Calu3 (cell line): ENCODE measurements around the gene ENPP1. TPM values are rescaled to one million over a fixed set of nuclear protein-coding genes. Genes with fewer than 3 reads are reported as not detected.

Source experiments
- BruUV-seq: library from RNA; stranded (reverse); fragments of 400-500 nt; replicated peaks from 2 replicates; lab custom pipeline; 2021; lab: Mats Ljungman, UMichigan
- CTCF ChIA-PET: fragments of 300-600 bp; sonication (Branson Sonifier 250); formaldehyde crosslinking; loops from one replicate; lab custom pipeline; 2022; ENCODE audit warnings: antibody characterized with exemption; lab: Charles Lee
- DNase-seq: peaks from one replicate; pipeline ENCODE4 v3.0.0; 2022
- H3K27ac Mint-ChIP-seq: one replicate; pipeline ENCODE4 v1.8.0; 2022; ENCODE audit warnings: mixed read lengths; ENCODE audit not compliant: unreplicated experiment
- H3K27me3 Mint-ChIP-seq: one replicate; pipeline ENCODE4 v1.8.0; 2022; ENCODE audit warnings: mixed read lengths; ENCODE audit not compliant: unreplicated experiment
- H3K36me3 Mint-ChIP-seq: one replicate; pipeline ENCODE4 v1.8.0; 2022; ENCODE audit warnings: mild to moderate bottlenecking, moderate library complexity, mixed read lengths; ENCODE audit not compliant: insufficient read depth, unreplicated experiment
- H3K4me1 Mint-ChIP-seq: one replicate; pipeline ENCODE4 v1.8.0; 2022; ENCODE audit warnings: mild to moderate bottlenecking, low read depth, mixed read lengths; ENCODE audit not compliant: unreplicated experiment
- H3K4me3 Mint-ChIP-seq: one replicate; pipeline ENCODE4 v1.8.0; 2022; ENCODE audit warnings: mild to moderate bottlenecking, low read depth, moderate library complexity, mixed read lengths; ENCODE audit not compliant: unreplicated experiment
- H3K9me3 Mint-ChIP-seq: one replicate; pipeline ENCODE4 v1.8.0; 2022; ENCODE audit warnings: low read depth, mixed read lengths; ENCODE audit not compliant: unreplicated experiment
- intact Hi-C: fragments of 100-400 bp; cut with micrococcal nuclease; formaldehyde crosslinking; loops from one replicate; pipeline ENCODE4 v1.10.0; 2022; ENCODE audit not compliant: unreplicated experiment
- total RNA-seq: library from RNA; stranded (reverse); gene quantifications from 2 replicates; pipeline ENCODE4 v1.2.3, GENCODE V29; 2022
- TF ChIP-seq, protein P1 (sequence below): fragments of 200-600 bp; IDR thresholded peaks from one replicate; pipeline ENCODE4 v1.8.0; 2022; ENCODE audit warnings: antibody characterized with exemption; ENCODE audit not compliant: unreplicated experiment

The ENPP1 gene
- total RNA-seq, 1 experiment from 2014 or later: 7.7 TPM

DNA sequence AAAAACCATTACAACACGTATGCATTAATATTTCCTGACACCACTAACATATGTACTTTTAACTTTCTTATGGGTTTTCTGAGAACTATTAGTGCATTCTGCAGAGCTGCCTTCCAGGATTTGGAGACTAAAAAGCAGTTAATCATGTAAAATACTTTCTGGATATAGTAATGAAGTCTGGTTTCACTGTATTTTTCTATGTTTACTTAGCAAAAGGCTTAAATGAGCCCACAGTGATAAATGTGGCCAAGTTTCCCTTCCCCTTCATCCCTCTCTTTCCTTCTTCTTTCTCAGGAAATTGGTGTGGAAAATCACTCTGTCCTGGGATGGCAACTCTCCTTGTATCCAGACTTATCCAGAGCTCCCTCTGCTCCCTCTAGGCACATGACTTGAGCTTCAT is 29.7 kb upstream of the ENPP1 start:
- CTCF ChIA-PET: no interaction called here

DNA sequence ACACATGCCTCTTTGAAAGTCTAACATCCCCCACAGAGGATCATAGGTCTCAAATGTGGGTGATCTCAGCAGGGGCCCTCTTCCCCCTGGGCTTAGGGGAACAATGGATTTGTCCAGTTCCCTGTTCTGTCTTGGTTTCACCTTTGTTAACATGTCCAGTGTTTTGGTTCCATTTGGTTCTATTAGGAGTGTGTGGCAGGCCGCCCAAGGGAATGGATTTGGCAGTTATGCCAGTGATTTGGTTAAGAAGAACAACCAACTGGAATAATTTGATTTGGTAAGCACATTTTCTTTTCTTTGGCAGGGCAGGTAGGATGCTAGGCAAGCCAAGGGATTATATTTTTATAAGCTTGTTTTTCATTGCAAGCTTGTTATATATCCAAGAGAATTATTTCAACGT is 28.5 kb upstream of the ENPP1 start:
- Mint-ChIP-seq H3K4me3 (no peak overlapping the region), H3K9me3 (no peaks in the 10 kb centered on the region), H3K4me1 (no peaks in the 10 kb centered on the region), H3K36me3 (no peaks in the 10 kb centered on the region), H3K27me3 (peaks cover 21% of the 10 kb centered on the region), H3K27ac (no peak overlapping the region)
- intact Hi-C loops: no loop called here
- CTCF ChIA-PET: no interaction called here
- TF ChIP-seq, protein P1, sequence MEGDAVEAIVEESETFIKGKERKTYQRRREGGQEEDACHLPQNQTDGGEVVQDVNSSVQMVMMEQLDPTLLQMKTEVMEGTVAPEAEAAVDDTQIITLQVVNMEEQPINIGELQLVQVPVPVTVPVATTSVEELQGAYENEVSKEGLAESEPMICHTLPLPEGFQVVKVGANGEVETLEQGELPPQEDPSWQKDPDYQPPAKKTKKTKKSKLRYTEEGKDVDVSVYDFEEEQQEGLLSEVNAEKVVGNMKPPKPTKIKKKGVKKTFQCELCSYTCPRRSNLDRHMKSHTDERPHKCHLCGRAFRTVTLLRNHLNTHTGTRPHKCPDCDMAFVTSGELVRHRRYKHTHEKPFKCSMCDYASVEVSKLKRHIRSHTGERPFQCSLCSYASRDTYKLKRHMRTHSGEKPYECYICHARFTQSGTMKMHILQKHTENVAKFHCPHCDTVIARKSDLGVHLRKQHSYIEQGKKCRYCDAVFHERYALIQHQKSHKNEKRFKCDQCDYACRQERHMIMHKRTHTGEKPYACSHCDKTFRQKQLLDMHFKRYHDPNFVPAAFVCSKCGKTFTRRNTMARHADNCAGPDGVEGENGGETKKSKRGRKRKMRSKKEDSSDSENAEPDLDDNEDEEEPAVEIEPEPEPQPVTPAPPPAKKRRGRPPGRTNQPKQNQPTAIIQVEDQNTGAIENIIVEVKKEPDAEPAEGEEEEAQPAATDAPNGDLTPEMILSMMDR: no peak
- BruUV-seq: no TSS peak
- DNase-seq: no peak

More for the DNA sequence above, 29.7 kb upstream of the ENPP1 start:
- intact Hi-C loops: no loop called here
- Mint-ChIP-seq H3K27me3 (peaks cover 10% of the 10 kb centered on the region), H3K27ac (no peak overlapping the region), H3K9me3 (no peaks in the 10 kb centered on the region), H3K4me3 (no peak overlapping the region), H3K36me3 (no peaks in the 10 kb centered on the region), H3K4me1 (no peaks in the 10 kb centered on the region)
- no TSS peak for BruUV-seq
- TF ChIP-seq, protein P1: no peak
- DNase-seq: no peak

DNA sequence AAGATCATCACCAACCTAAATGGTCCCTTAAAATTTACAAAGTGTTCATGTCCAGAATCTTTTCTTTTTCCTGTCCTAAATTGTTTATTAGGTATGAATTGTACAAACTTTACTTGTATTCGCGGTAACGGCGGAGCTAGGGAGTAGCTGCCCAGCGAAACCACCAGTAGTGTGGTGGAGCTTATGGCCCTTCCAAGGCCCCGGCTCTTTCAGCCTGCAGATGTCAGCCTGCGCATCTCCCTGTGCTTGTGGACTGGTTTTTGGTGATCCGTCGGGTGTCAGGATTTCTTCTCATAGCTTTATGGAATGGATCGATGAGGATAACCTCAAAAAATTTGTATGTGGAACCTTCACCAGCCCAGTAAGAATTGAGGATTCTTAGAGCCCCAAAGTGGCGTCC is 27.2 kb upstream of the ENPP1 start:
- TF ChIP-seq, protein P1: no peak
- CTCF ChIA-PET: interaction anchor here (1.1 kb wide), 1 partner anchor 130 kb away, joined by 3 read pairs; no protein-coding TSS in a partner anchor

DNA sequence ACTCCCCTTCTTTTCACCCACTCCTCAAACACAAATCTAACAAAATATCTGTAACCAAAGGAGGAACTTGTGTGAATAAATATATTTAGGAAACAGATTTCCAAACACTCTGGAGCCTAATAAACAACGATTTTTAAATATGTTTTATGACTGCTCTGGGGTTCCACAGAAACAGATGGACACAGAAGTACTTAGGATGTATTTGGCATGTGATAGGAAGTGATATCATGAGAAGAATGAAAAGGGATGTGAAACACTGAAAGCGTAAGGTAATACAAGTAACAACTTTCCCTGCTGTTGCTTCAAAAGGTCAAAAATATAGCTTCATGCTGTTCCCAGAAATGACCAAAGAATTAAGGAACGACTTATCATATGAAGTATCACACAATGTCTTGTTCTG is 26.1 kb upstream of the ENPP1 start:
- H3K9me3 Mint-ChIP-seq: no peaks in the 10 kb centered on the region
- TF ChIP-seq, protein P1: no peak
- no peak overlapping the region for H3K27ac Mint-ChIP-seq
- peaks cover 36% of the 10 kb centered on the region for H3K27me3 Mint-ChIP-seq
- no peaks in the 10 kb centered on the region for H3K4me1 Mint-ChIP-seq
- CTCF ChIA-PET: interaction anchor here (1.5 kb wide), 1 partner anchor 129 kb away, joined by 38 read pairs; no protein-coding TSS in a partner anchor
- intact Hi-C loops: loop anchor here (1.0 to 10.0 kb wide), 3 partner anchors 87 to 483 kb away; no protein-coding TSS in a partner anchor
- BruUV-seq: no TSS peak
- H3K36me3 Mint-ChIP-seq: no peaks in the 10 kb centered on the region
- DNase-seq: no peak
- H3K4me3 Mint-ChIP-seq: no peak overlapping the region

More for the DNA sequence above, 27.2 kb upstream of the ENPP1 start:
- H3K9me3 Mint-ChIP-seq: no peaks in the 10 kb centered on the region
- intact Hi-C loops: loop anchor here (10.0 kb wide), 2 partner anchors 86 to 484 kb away; no protein-coding TSS in a partner anchor
- DNase-seq: no peak
- H3K27ac Mint-ChIP-seq: no peak overlapping the region
- no peaks in the 10 kb centered on the region for H3K36me3 Mint-ChIP-seq
- H3K4me3 Mint-ChIP-seq: no peak overlapping the region
- BruUV-seq: no TSS peak
- H3K4me1 Mint-ChIP-seq: no peaks in the 10 kb centered on the region
- H3K27me3 Mint-ChIP-seq: peaks cover 34% of the 10 kb centered on the region
